AG04449 (cell line): ENCODE results near the gene SLC7A4.

Experiments
- CTCF ChIA-PET: fragments of 350-600 bp; formaldehyde crosslinking; extraction: SDS; loops from one replicate; lab custom pipeline; 2021; ENCODE audit warnings: antibody characterized with exemption; lab: Yijun Ruan, JAX
- POLR2A ChIA-PET: fragments of 400-600, 350-600 bp; formaldehyde crosslinking; extraction: SDS; loops from one replicate; lab custom pipeline; 2020; ENCODE audit warnings: antibody characterized with exemption, inconsistent platforms; lab: Yijun Ruan, JAX
- DNase-seq: peaks from one replicate; pipeline ENCODE4 v3.0.0-alpha.2; 2010; ENCODE audit warnings: low read depth, low spot score
- H3K4me3 ChIP-seq: 2 replicates; pipeline ENCODE4 v1.5.1; 2011; ENCODE audit warnings: low read depth, mild to moderate bottlenecking, control low read depth, low read length
- TF ChIP-seq, protein P1 (sequence below): IDR thresholded peaks from one replicate; pipeline ENCODE4 v1.5.1; 2011; ENCODE audit warnings: mild to moderate bottlenecking, moderate library complexity, low read length, control low read depth, inconsistent platforms; ENCODE audit not compliant: insufficient read depth; ENCODE audit errors: missing control alignments

SLC7A4 gene, protein sequence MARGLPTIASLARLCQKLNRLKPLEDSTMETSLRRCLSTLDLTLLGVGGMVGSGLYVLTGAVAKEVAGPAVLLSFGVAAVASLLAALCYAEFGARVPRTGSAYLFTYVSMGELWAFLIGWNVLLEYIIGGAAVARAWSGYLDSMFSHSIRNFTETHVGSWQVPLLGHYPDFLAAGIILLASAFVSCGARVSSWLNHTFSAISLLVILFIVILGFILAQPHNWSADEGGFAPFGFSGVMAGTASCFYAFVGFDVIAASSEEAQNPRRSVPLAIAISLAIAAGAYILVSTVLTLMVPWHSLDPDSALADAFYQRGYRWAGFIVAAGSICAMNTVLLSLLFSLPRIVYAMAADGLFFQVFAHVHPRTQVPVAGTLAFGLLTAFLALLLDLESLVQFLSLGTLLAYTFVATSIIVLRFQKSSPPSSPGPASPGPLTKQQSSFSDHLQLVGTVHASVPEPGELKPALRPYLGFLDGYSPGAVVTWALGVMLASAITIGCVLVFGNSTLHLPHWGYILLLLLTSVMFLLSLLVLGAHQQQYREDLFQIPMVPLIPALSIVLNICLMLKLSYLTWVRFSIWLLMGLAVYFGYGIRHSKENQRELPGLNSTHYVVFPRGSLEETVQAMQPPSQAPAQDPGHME

DNA sequence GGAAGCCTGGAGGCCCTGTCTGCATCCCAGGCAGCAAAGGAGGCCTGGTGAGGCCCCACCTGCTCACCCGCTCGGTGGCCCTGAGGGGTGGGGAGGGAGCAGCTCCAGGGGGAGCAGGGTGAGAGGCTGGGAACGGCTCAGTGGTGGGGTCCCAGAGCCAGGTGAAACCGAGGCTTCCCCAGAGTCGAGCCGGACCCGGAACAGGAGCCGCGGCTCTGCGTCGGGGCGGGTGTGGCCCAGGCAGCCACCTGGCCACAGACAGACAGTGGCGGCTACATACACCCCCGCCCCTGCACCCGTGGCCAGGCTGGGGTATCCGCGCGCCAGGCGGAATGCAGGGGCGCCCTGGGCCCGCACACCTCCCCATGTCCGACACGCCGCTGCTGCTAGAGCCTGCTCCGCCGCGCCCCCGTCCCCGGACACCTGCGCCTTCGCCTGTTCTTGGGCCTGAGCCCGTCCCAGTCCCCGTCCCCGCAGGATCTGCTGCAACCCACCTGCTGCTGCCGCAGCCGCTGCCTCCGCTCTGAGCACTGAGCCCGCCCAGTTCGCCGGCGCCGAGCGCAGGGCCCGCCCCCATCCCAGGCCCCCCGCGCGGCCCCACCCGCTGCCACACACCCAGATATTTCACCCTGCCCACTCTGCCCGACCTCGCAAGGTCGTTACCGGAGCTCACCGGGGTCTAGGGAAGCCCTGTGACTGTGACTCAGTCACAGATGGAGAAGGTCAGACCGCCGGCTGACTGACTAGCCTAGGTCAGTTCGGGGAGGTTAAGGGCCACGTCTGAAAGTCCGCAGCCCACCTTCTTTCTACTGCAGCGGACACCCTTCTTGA lies at the start of gene SLC7A4:
TSS of gene SLC7A4 (minus strand) at position 525 of the 831 bp plus-strand sequence. CDS start 749 bp downstream, outside the sequence.
- no peak for DNase-seq
- CTCF ChIA-PET = interaction anchor here (0.6 to 0.9 kb wide), 2 partner anchors 16 to 916 kb away, joined by 3 read pairs; no protein-coding TSS in a partner anchor
- H3K4me3 ChIP-seq = peak within 1 kb of the TSS; percentile 32
- POLR2A ChIA-PET = no interaction called here
- TF ChIP-seq, protein P1, sequence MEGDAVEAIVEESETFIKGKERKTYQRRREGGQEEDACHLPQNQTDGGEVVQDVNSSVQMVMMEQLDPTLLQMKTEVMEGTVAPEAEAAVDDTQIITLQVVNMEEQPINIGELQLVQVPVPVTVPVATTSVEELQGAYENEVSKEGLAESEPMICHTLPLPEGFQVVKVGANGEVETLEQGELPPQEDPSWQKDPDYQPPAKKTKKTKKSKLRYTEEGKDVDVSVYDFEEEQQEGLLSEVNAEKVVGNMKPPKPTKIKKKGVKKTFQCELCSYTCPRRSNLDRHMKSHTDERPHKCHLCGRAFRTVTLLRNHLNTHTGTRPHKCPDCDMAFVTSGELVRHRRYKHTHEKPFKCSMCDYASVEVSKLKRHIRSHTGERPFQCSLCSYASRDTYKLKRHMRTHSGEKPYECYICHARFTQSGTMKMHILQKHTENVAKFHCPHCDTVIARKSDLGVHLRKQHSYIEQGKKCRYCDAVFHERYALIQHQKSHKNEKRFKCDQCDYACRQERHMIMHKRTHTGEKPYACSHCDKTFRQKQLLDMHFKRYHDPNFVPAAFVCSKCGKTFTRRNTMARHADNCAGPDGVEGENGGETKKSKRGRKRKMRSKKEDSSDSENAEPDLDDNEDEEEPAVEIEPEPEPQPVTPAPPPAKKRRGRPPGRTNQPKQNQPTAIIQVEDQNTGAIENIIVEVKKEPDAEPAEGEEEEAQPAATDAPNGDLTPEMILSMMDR = no peak

DNA sequence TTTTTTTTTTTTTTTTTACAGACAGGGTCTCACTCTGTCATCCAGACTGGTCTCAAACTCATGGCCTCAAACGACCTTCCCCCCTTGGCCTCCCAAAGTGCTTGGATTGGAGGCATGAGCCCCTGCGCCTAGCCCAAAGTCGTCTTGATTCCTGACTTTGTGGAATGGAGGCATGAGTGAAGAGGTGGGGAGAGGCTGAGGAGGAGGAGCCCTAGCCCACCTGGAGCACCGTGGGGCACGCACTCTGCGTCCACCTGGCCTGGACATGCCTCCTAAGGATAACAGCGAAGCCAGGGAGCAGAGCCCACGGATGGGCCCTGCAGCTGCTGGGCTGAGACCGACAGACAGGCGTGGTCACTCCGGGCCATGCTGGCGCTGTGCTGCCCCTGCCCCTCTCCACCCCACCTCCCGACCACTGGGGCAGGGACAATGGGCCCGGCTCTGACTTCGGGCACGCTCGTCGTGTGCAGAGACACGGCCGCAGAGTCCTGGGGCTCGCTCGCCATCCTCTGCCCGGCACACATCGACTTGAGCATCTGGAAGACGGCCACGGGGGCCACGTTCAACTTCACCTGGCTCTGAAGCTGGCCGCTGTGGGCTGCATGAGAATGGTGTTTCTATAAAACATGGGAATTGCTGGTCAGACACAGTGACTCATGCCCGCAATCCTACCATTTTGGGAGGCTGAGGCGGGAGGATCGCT lies 48.2 kb upstream of the SLC7A4 start:
- CTCF ChIA-PET = interaction anchor here (1.3 kb wide), 1 partner anchor 23 kb away, joined by 3 read pairs; no protein-coding TSS in a partner anchor
- POLR2A ChIA-PET = no interaction called here
- H3K4me3 ChIP-seq = no peak overlapping the region
- TF ChIP-seq, protein P1 = no peak
- DNase-seq = no peak

DNA sequence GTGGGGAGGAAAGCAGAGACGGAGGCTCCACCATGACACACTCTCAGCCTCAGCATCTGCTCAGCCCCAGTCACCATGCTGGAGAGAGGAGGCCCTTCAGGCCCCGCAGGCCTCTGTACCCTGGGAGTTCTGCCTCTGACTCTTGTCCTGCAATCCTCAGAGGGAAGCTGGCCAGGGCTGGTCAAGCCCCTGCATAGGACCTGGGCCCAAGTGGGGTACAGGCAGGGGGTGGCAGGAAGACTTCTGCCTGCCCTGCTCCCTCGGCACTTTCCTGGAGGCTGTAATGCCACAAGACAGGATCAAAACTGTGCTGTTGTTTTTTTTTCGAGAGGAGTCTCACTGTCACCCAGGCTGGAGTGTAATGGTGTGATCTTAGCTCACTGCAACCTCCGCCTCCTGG lies 47.1 kb upstream of the SLC7A4 start:
- CTCF ChIA-PET = no interaction called here
- DNase-seq = no peak
- POLR2A ChIA-PET = no interaction called here
- H3K4me3 ChIP-seq = no peak overlapping the region
- TF ChIP-seq, protein P1 = no peak

DNA sequence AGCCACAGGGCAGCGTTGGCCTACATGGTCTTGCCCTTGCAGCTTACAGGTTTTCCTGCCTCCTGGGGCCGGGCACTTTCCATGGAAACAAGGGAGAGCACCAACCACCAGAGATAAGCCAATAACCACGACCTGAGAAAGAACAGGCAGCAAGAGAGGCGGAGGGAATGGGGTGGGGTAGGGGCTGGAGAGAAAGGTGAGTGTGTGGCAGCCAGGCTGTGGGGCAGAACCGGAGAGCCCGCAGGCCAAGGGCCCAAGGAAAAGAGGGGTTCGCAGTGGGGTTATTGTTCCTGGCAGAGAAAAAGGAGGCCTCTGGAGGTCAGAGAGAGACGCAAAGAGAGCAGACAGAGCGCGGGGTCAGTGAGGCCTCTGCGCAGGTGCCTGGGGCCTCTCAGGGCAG lies 46.6 kb upstream of the SLC7A4 start:
- H3K4me3 ChIP-seq = no peak overlapping the region
- ChIA-PET POLR2A (no interaction called here), CTCF (no interaction called here)
- no peak for DNase-seq
- TF ChIP-seq, protein P1 = no peak

DNA sequence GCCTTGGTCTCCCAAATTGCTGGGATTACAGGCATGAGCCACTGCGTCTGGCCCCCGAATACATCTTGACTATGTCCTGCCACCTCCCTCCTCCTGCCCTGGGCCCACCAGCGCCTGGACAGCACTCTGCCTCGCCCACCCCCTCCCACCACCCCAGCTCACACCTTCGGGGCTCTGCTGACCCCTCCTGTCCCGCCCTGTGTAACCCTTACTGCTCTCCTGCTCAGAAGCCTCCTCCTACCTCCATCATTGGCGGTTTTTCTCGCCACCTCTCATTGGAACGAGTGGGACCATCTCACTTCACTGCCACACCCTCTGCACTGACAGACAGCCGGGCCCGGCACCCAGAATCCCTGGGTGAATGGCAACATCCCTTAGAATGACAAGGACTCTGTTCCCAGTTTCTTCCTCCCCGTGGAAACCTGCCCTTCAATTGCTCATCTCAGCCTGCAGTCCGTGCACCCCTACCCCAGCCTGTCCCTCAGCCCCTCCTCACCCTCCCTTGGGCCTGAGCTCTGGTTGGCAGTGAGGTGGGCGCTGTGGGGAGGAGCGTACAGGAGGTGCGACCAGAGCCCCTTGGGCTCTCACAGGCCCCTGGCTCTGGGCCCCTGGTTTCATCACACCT lies 45.6 kb upstream of the SLC7A4 start:
- CTCF ChIA-PET = no interaction called here
- TF ChIP-seq, protein P1 = no peak
- H3K4me3 ChIP-seq = no peak overlapping the region
- POLR2A ChIA-PET = no interaction called here
- no peak for DNase-seq
